Measurements from ENCODE around the gene CDH4.

- TF ChIP-seq, protein P1, sequence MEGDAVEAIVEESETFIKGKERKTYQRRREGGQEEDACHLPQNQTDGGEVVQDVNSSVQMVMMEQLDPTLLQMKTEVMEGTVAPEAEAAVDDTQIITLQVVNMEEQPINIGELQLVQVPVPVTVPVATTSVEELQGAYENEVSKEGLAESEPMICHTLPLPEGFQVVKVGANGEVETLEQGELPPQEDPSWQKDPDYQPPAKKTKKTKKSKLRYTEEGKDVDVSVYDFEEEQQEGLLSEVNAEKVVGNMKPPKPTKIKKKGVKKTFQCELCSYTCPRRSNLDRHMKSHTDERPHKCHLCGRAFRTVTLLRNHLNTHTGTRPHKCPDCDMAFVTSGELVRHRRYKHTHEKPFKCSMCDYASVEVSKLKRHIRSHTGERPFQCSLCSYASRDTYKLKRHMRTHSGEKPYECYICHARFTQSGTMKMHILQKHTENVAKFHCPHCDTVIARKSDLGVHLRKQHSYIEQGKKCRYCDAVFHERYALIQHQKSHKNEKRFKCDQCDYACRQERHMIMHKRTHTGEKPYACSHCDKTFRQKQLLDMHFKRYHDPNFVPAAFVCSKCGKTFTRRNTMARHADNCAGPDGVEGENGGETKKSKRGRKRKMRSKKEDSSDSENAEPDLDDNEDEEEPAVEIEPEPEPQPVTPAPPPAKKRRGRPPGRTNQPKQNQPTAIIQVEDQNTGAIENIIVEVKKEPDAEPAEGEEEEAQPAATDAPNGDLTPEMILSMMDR (IDR thresholded peaks at IDR 0.05): no peak
- TF ChIP-seq EP300 (IDR thresholded peaks at IDR 0.05) (no peak), POLR2A (IDR thresholded peaks at IDR 0.05) (no peak), POLR2AphosphoS5 (IDR thresholded peaks at IDR 0.05) (no peak)
Observed at GRCh38 chr20:61837200-61837599, 585.1 kb downstream of the CDH4 start.

Measured in upper lobe of left lung (tissue), 4 donors.